Measurements from ENCODE around the gene CLINT1. TPM values are rescaled to one million over a fixed set of nuclear protein-coding genes. Genes with fewer than 3 reads are reported as not detected.
"Not testable (repeated sequence)": the region's sequence is repeated elsewhere in the genome, so short reads cannot be mapped to it uniquely, and the experiment has no call there.

CLINT1 gene
- total RNA-seq, 2 donors from 2014 or later: 76.3 to 83.6 TPM

GRCh38 chr5:157860898-157861890, 2.2 kb upstream of the CLINT1 start:
- Histone ChIP-seq H3K4me1 (peaks cover 0 to 18% of the 10 kb centered on the region in 2 donors), H3K27me3 (no peaks in the 10 kb centered on the region), H3K4me3 (no peak overlapping the region), H3K36me3 (no peaks in the 10 kb centered on the region), H3K9me3 (no peaks in the 10 kb centered on the region), H3K27ac (no peak overlapping the region)
- DNase-seq (ENCODE audit: low spot score): no peak
- no peak for TF ChIP-seq CTCF (IDR thresholded peaks at IDR 0.05)

GRCh38 chr5:157859227-157859575, 256 bp upstream of the CLINT1 start:
- H3K27ac ChIP-seq: peak overlapping the region; percentile 94

GRCh38 chr5:157857816-157858526, 974 bp downstream of the CLINT1 start:
- Histone ChIP-seq H3K9me3 (no peaks in the 10 kb centered on the region), H3K27ac (peak overlapping the region; percentile 94), H3K4me3 (peak overlapping the region; percentile 90 to 96), H3K27me3 (no peaks in the 10 kb centered on the region), H3K36me3 (no peaks in the 10 kb centered on the region), H3K4me1 (peaks cover 0 to 36% of the 10 kb centered on the region in 2 donors)
- DNase-seq (ENCODE audit: low spot score): no peak
- TF ChIP-seq CTCF (IDR thresholded peaks at IDR 0.05): no peak

More at GRCh38 chr5:157859227-157859575, 256 bp upstream of the CLINT1 start:
- no peak for DNase-seq (ENCODE audit: low spot score)
- Histone ChIP-seq H3K4me3 (peak overlapping the region; percentile 90 to 96), H3K9me3 (no peaks in the 10 kb centered on the region), H3K27me3 (no peaks in the 10 kb centered on the region), H3K36me3 (no peaks in the 10 kb centered on the region), H3K4me1 (peaks cover 0 to 36% of the 10 kb centered on the region in 2 donors)
- no peak for TF ChIP-seq CTCF (IDR thresholded peaks at IDR 0.05)

- no peak overlapping the region for H3K4me3 ChIP-seq
- H3K4me1 ChIP-seq: peaks cover 0 to 36% of the 10 kb centered on the region in 2 donors
- H3K36me3 ChIP-seq: no peaks in the 10 kb centered on the region
- DNase-seq (ENCODE audit: low spot score): peak; percentile 70
- no peaks in the 10 kb centered on the region for H3K9me3 ChIP-seq
- peak; percentile 52 to 85 for TF ChIP-seq CTCF (IDR thresholded peaks at IDR 0.05)
- no peaks in the 10 kb centered on the region for H3K27me3 ChIP-seq
- H3K27ac ChIP-seq: peak overlapping the region in 1 of 2 donors; percentile 12
Observed at GRCh38 chr5:157855404-157855994, 3.4 kb downstream of the CLINT1 start.

GRCh38 chr5:157853365-157853764, 5.6 kb downstream of the CLINT1 start:
- DNase-seq (ENCODE audit: low spot score); H3K27me3 ChIP-seq; H3K36me3 ChIP-seq; H3K9me3 ChIP-seq; H3K27ac ChIP-seq; H3K4me3 ChIP-seq: not testable (repeated sequence)
- peaks cover 0 to 36% of the 10 kb centered on the region in 2 donors for H3K4me1 ChIP-seq
